Upper lobe of right lung (tissue), 1 donor: ENCODE measurements around the gene ALDH3B2. TPM values are rescaled to one million over a fixed set of nuclear protein-coding genes. Genes with fewer than 3 reads are reported as not detected.

Experiments
- ATAC-seq: fragments of 200-7000 bp; cut with Tn5 transposase; one replicate; pipeline ENCODE4 v1.9.1; 2020; ENCODE audit warnings: mild to moderate bottlenecking, moderate library complexity
- DNase-seq: peaks from one replicate; pipeline ENCODE4 v3.0.0-alpha.2; 2020
- H3K27ac ChIP-seq: fragments of 200-600 bp; one replicate; pipeline ENCODE4 v1.8.0; 2022
- H3K27me3 ChIP-seq: fragments of 200-600 bp; one replicate; pipeline ENCODE4 v1.8.0; 2022; ENCODE audit warnings: mild to moderate bottlenecking
- H3K36me3 ChIP-seq: fragments of 200-600 bp; one replicate; pipeline ENCODE4 v1.8.0; 2022
- H3K4me1 ChIP-seq: fragments of 200-600 bp; one replicate; pipeline ENCODE4 v1.8.0; 2022
- H3K4me3 ChIP-seq: fragments of 200-600 bp; one replicate; pipeline ENCODE4 v1.8.0; 2022; ENCODE audit warnings: mild to moderate bottlenecking
- H3K9me3 ChIP-seq: fragments of 200-600 bp; one replicate; pipeline ENCODE4 v1.8.0; 2022
- CTCF ChIP-seq: fragments of 200-600 bp; IDR thresholded peaks from one replicate; pipeline ENCODE4 v1.8.0; 2022; ENCODE audit warnings: antibody characterized with exemption
- intact Hi-C: fragments of 100-400 bp; cut with DNase I; formaldehyde crosslinking; loops from one replicate; pipeline ENCODE4 v1.11.0; 2022
- total RNA-seq: library from RNA; stranded (reverse); fragmentation: NEBNext Ultra II Directional; extraction: Animal tissue kit (Norgen Biotek cat#: 25700); gene quantifications from one replicate; pipeline ENCODE4 v1.2.1, GENCODE V29; 2021
- donor health status: DM: no; HTN: yes; CAD: no; lungs with severe emphysema.

Gene ALDH3B2
- total RNA-seq, 1 donor from 2014 or later = 1.3 TPM

DNA sequence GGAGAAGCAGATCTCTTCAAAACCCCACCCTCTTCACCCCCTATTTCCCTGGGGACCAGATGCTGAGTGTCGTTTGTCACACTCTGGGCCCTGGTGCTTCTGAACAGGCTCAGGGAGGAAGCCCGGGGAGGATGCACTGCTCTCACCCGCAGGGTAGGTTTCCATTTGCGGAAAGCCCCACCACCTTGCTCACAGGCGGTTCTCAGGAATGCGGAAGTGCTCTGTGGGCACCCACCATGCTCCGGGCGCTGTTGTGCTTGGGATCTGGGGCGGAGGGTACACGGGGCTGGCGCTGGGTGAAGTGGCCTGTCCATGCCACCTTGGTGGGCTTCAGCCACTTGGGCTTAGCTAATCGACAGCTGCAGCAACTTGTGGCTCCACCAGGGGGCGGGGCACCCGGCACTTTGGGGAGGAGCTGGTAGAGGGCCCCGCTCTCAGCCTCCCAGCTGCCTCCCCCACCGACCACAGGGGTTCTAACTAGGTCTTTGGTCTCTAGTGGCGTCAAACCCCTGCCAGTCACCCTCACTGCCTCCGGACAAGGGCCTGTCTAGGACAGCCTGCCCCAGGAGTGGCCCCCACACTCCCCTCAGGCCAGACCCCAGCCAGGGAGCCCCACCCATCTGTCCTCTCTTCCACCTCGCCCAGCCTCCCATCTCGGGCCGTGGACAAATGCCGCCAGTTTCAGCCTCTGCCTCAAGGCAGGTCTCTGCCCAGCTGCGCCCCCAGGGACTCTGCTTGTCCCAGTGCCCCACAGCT, 60.3 kb downstream of the ALDH3B2 start:
- H3K36me3 ChIP-seq = peaks cover 35% of the 10 kb centered on the region
- peak overlapping the region; percentile 42 for H3K4me3 ChIP-seq
- peak; percentile 85 for DNase-seq
- peak; percentile 78 for ATAC-seq
- peaks cover 13% of the 10 kb centered on the region for H3K4me1 ChIP-seq
- intact Hi-C loops = no loop called here
- H3K27ac ChIP-seq = peak overlapping the region; percentile 84
- H3K9me3 ChIP-seq = no peaks in the 10 kb centered on the region
- TF ChIP-seq CTCF = peak; percentile 69
- H3K27me3 ChIP-seq = no peaks in the 10 kb centered on the region

- intact Hi-C loops = no loop called here
- peak overlapping the region; percentile 42 for H3K4me3 ChIP-seq
- no peak for DNase-seq
Observed at GRCh38 chr11:67613313-67613959, 61.0 kb downstream of the ALDH3B2 start.

GRCh38 chr11:67612751-67613150, 61.7 kb downstream of the ALDH3B2 start:
- Histone ChIP-seq H3K27me3 (no peaks in the 10 kb centered on the region), H3K4me3 (no peak overlapping the region), H3K9me3 (no peaks in the 10 kb centered on the region), H3K36me3 (peaks cover 43% of the 10 kb centered on the region), H3K27ac (no peak overlapping the region), H3K4me1 (peaks cover 18% of the 10 kb centered on the region)
- DNase-seq = no peak
- no peak for TF ChIP-seq CTCF
- no peak for ATAC-seq
- intact Hi-C loops = no loop called here

More at GRCh38 chr11:67613313-67613959, 61.0 kb downstream of the ALDH3B2 start:
- Histone ChIP-seq H3K27me3 (no peaks in the 10 kb centered on the region), H3K27ac (peak overlapping the region; percentile 84), H3K9me3 (no peaks in the 10 kb centered on the region), H3K4me1 (peaks cover 13% of the 10 kb centered on the region), H3K36me3 (peaks cover 42% of the 10 kb centered on the region)
- TF ChIP-seq CTCF = no peak
- peak; percentile 10 for ATAC-seq

Other genes with a start within 250 kb of the ALDH3B2 start
- gene RPS6KB2, start 246.1 kb downstream of the ALDH3B2 start, total RNA-seq = 40.0 TPM
- gene PTPRCAP, start 236.9 kb downstream of the ALDH3B2 start, total RNA-seq = 17.7 TPM
- gene CORO1B, start 231.1 kb downstream of the ALDH3B2 start, total RNA-seq = 132 TPM
- gene GPR152, start 221.9 kb downstream of the ALDH3B2 start, total RNA-seq = not detected
- gene CABP4, start 219.3 kb downstream of the ALDH3B2 start, total RNA-seq = 3.2 TPM
- gene TMEM134, start 205.4 kb downstream of the ALDH3B2 start, total RNA-seq = 46.9 TPM
- gene AIP, start 191.6 kb downstream of the ALDH3B2 start, total RNA-seq = 87.0 TPM
- gene PITPNM1, start 169.3 kb downstream of the ALDH3B2 start, total RNA-seq = 38.2 TPM
- 84.2 TPM for gene CDK2AP2, start 166.5 kb downstream of the ALDH3B2 start, total RNA-seq
- gene CABP2, start 151.2 kb downstream of the ALDH3B2 start, total RNA-seq = not detected
- 751 TPM for gene GSTP1, start 90.8 kb downstream of the ALDH3B2 start, total RNA-seq
- 141 TPM for gene NDUFV1, start 67.7 kb downstream of the ALDH3B2 start, total RNA-seq
- 12.2 TPM for gene NUDT8, start 44.7 kb downstream of the ALDH3B2 start, total RNA-seq
- gene TBX10, start 34.9 kb downstream of the ALDH3B2 start, total RNA-seq = not detected
- 0.32 TPM for gene ACY3, start 23.9 kb downstream of the ALDH3B2 start, total RNA-seq